T-helper 2 cell treated with Interferon-gamma antibody and Interleukin-4, amounts not matched to agents 5 μg/mL and 100 μg/mL, for 36 hours (primary cell): ENCODE results near the gene CLDN9.

Experiments used
- DNase-seq: peaks from one replicate; pipeline ENCODE4 v3.0.0; 2021; ENCODE audit warnings: low spot score
- H3K27ac Mint-ChIP-seq: one replicate; pipeline ENCODE4 v1.8.0; 2021; ENCODE audit warnings: mild to moderate bottlenecking, mixed read lengths
- H3K27me3 Mint-ChIP-seq: one replicate; pipeline ENCODE4 v1.8.0; 2021; ENCODE audit warnings: low read depth, mixed read lengths
- H3K36me3 Mint-ChIP-seq: one replicate; pipeline ENCODE4 v1.8.0; 2021; ENCODE audit warnings: low read depth, mixed read lengths
- H3K4me1 Mint-ChIP-seq: one replicate; pipeline ENCODE4 v1.8.0; 2021; ENCODE audit warnings: low read depth, mixed read lengths
- H3K4me3 Mint-ChIP-seq: one replicate; pipeline ENCODE4 v1.8.0; 2022; ENCODE audit warnings: mild to moderate bottlenecking, moderate library complexity, mixed read lengths
- H3K9me3 Mint-ChIP-seq: one replicate; pipeline ENCODE4 v1.8.0; 2021; ENCODE audit warnings: mixed read lengths

CLDN9 gene

DNA sequence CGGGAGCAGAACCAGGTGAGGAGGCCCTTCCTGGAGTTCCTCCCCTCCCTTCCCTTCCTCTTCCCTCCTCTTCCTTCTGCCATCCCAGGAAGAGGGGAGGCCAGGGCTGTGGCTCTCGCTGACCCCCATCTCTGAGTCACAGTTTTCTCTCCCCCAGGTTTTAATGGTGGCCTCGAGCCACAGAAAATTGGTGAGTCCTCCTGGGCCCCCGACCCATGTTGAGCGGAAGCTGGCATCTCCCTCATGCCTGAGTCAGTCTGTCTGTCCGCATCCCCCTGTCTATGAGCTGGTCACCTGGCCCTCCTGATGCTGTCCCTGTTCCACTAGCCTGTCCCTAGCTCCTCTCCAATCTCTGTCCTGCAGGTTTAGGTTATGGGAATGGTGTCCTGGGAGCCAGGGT, 12.8 kb upstream of the CLDN9 start:
- H3K27me3 Mint-ChIP-seq = peaks cover 3% of the 10 kb centered on the region
- DNase-seq = no peak
- no peaks in the 10 kb centered on the region for H3K36me3 Mint-ChIP-seq
- H3K9me3 Mint-ChIP-seq = no peaks in the 10 kb centered on the region
- no peak overlapping the region for H3K27ac Mint-ChIP-seq
- H3K4me3 Mint-ChIP-seq = no peak overlapping the region
- peaks cover 3% of the 10 kb centered on the region for H3K4me1 Mint-ChIP-seq

DNA sequence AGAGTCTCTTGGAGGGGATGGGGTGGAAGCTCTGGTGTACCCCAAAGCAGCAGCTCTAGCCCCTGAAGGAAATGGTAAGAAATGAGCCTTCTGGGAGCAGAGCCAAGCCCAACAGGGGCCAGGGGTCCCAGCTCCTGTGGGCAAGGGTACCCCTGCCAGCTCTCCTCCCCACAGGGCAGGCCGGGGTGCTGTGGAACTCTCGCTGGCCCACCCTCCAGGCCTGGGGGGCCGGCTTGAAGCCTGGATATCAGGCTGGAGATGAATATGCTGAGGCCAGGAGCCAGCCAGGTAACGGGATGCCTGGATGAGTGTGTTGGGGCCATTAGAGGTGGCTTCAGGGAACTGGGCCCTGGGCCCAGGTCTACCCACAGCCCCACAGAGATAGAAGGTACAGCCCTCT, 12.2 kb upstream of the CLDN9 start:
- H3K36me3 Mint-ChIP-seq = no peaks in the 10 kb centered on the region
- H3K4me3 Mint-ChIP-seq = no peak overlapping the region
- no peak for DNase-seq
- H3K9me3 Mint-ChIP-seq = no peaks in the 10 kb centered on the region
- peaks cover 4% of the 10 kb centered on the region for H3K4me1 Mint-ChIP-seq
- H3K27ac Mint-ChIP-seq = no peak overlapping the region
- H3K27me3 Mint-ChIP-seq = peaks cover 4% of the 10 kb centered on the region

- H3K27me3 Mint-ChIP-seq = peaks cover 4% of the 10 kb centered on the region
- no peak overlapping the region for H3K27ac Mint-ChIP-seq
- no peak for DNase-seq
- H3K4me3 Mint-ChIP-seq = no peak overlapping the region
- H3K4me1 Mint-ChIP-seq = peaks cover 7% of the 10 kb centered on the region
- H3K9me3 Mint-ChIP-seq = no peaks in the 10 kb centered on the region
- H3K36me3 Mint-ChIP-seq = no peaks in the 10 kb centered on the region
Measured at GRCh38 chr16:3001316-3001715, 11.4 kb upstream of the CLDN9 start.

GRCh38 chr16:3003582-3004270, 9.0 kb upstream of the CLDN9 start:
- peak; percentile 98 for DNase-seq
- Mint-ChIP-seq H3K9me3 (no peaks in the 10 kb centered on the region), H3K27ac (peak overlapping the region; percentile 17), H3K4me3 (peak overlapping the region; percentile 67), H3K36me3 (peaks cover 5% of the 10 kb centered on the region), H3K4me1 (peaks cover 30% of the 10 kb centered on the region), H3K27me3 (peaks cover 10% of the 10 kb centered on the region)

- peaks cover 5% of the 10 kb centered on the region for H3K36me3 Mint-ChIP-seq
- H3K4me3 Mint-ChIP-seq = no peak overlapping the region
- peak; percentile 25 for DNase-seq
- no peak overlapping the region for H3K27ac Mint-ChIP-seq
- peaks cover 32% of the 10 kb centered on the region for H3K4me1 Mint-ChIP-seq
- no peaks in the 10 kb centered on the region for H3K9me3 Mint-ChIP-seq
- peaks cover 10% of the 10 kb centered on the region for H3K27me3 Mint-ChIP-seq
Measured at GRCh38 chr16:3004319-3004718, 8.4 kb upstream of the CLDN9 start.

GRCh38 chr16:3004781-3005284, 7.9 kb upstream of the CLDN9 start:
- no peak for DNase-seq
- H3K27me3 Mint-ChIP-seq = peaks cover 10% of the 10 kb centered on the region
- no peaks in the 10 kb centered on the region for H3K9me3 Mint-ChIP-seq
- H3K4me3 Mint-ChIP-seq = peak overlapping the region; percentile 80
- H3K4me1 Mint-ChIP-seq = peaks cover 32% of the 10 kb centered on the region
- peaks cover 5% of the 10 kb centered on the region for H3K36me3 Mint-ChIP-seq
- no peak overlapping the region for H3K27ac Mint-ChIP-seq

DNA sequence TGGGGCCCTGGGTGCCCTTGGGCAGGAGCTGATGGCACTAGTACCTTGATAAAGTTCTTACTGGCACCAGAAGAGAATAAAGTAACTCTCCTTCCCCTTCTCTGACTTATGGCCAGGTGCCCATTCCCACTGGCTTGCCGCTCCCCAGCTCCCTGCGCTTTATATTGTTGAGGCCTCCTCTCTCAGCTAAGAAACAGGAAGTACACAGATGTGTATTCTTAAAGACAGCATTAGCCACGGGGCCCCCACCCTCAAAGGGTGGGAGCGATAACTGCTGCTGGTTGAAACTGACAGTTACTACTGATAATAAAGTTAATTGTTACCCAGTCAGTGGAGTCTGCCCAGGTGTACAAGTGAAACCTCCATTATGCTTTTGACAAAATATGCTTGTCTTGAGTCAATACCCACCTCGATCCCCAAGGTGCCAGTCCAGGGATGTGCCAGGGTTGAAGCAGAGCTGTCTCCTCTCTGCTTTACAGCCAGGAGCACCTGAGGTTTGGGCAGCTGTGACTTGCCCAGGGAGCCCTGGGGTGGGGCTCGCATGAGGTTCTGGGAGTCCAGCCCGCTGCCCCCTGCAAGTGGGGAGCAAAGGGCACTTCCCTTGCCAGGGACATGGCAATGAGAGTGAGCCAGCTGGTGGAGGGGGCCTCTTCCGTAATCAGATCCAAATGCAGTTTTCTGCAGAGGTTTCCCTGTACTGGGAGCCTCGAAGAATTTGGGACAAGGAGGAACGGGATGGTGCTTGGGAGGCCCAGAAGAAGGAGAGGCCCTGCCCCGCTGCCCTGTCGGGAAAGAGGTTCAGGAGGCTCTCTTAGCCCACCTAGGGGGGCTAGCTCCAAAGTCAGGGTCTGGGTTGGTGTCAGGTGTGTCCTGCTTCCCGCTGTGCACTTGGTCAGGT, 5.4 kb upstream of the CLDN9 start:
- peaks cover 32% of the 10 kb centered on the region for H3K4me1 Mint-ChIP-seq
- no peaks in the 10 kb centered on the region for H3K9me3 Mint-ChIP-seq
- peaks cover 5% of the 10 kb centered on the region for H3K36me3 Mint-ChIP-seq
- no peak for DNase-seq
- H3K27me3 Mint-ChIP-seq = peaks cover 10% of the 10 kb centered on the region
- H3K27ac Mint-ChIP-seq = no peak overlapping the region
- peak overlapping the region; percentile 70 for H3K4me3 Mint-ChIP-seq

DNA sequence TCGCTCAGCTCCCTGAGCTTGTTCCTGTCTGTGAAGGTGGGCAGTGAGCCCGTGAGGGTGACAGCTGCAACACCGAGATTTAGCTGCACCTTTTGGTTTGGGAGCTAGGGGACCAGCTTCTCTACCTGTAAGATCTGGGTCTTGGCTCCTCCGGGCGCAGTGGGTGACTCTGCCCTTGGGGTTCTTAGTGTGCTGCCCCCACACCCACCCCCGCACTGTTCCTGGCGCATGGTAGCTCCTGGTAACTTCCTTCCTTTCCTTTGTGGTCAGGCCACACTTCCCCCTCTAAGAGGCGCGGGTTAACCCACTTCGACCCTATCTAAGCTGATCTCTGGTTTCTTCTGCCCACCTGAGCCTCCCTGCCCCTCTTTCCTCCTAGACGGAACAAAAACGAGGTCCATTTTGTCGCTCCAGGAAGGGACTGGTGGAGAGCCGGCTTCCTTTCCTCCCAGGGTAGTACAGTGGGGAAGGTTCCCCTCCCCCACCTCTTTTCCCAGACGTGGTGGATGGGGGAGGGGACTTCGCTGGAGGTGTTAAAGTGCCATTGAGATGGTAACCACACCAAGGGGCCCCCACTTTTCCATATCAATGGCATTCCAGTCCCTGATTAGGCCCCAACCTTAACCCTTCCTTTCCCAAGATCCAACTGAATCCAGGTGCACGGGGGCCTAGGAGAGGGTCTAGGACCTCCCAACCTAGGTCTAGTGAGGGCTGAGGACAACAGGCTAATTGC, 4.6 kb upstream of the CLDN9 start:
- peak overlapping the region; percentile 70 for H3K4me3 Mint-ChIP-seq
- DNase-seq = peak; percentile 35
- peaks cover 13% of the 10 kb centered on the region for H3K27me3 Mint-ChIP-seq
- H3K36me3 Mint-ChIP-seq = peaks cover 5% of the 10 kb centered on the region
- H3K4me1 Mint-ChIP-seq = peaks cover 32% of the 10 kb centered on the region
- no peaks in the 10 kb centered on the region for H3K9me3 Mint-ChIP-seq
- H3K27ac Mint-ChIP-seq = peak overlapping the region; percentile 50

DNA sequence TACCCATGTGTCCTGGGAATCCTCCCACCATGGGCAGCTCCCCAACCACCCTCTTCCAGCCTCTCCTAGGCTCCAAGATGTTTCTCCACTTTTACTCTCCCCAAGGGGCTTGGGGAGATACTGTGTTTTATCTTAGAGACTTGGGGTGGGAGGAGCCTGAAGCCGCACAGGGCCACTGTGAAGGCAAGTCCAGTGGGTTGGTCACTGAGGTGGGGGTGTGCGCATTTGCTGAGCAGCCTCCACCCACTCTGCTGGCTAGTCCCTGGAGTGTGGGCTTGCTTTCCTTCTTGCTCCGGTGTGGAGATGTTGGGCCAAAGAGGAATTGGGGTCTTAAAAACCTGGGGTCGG, 4.1 kb upstream of the CLDN9 start:
- Mint-ChIP-seq H3K36me3 (peaks cover 5% of the 10 kb centered on the region), H3K9me3 (no peaks in the 10 kb centered on the region), H3K27ac (no peak overlapping the region), H3K27me3 (peaks cover 13% of the 10 kb centered on the region), H3K4me3 (peak overlapping the region; percentile 70), H3K4me1 (peaks cover 32% of the 10 kb centered on the region)
- no peak for DNase-seq

- H3K36me3 Mint-ChIP-seq = peaks cover 5% of the 10 kb centered on the region
- H3K9me3 Mint-ChIP-seq = no peaks in the 10 kb centered on the region
- H3K4me1 Mint-ChIP-seq = peaks cover 30% of the 10 kb centered on the region
- no peak for DNase-seq
- no peak overlapping the region for H3K4me3 Mint-ChIP-seq
- no peak overlapping the region for H3K27ac Mint-ChIP-seq
- peaks cover 18% of the 10 kb centered on the region for H3K27me3 Mint-ChIP-seq
Measured at GRCh38 chr16:3009568-3010390, 2.9 kb upstream of the CLDN9 start.

- peaks cover 28% of the 10 kb centered on the region for H3K4me1 Mint-ChIP-seq
- no peak for DNase-seq
- H3K9me3 Mint-ChIP-seq = no peaks in the 10 kb centered on the region
- no peak overlapping the region for H3K27ac Mint-ChIP-seq
- H3K4me3 Mint-ChIP-seq = no peak overlapping the region
- H3K36me3 Mint-ChIP-seq = peaks cover 5% of the 10 kb centered on the region
- peaks cover 16% of the 10 kb centered on the region for H3K27me3 Mint-ChIP-seq
Measured at GRCh38 chr16:3010510-3010909, 2.2 kb upstream of the CLDN9 start.

- Mint-ChIP-seq H3K4me3 (no peak overlapping the region), H3K27ac (no peak overlapping the region), H3K36me3 (no peaks in the 10 kb centered on the region), H3K9me3 (no peaks in the 10 kb centered on the region), H3K4me1 (peaks cover 17% of the 10 kb centered on the region), H3K27me3 (peaks cover 15% of the 10 kb centered on the region)
- DNase-seq = no peak
Measured at GRCh38 chr16:3012246-3012645, 477 bp upstream of the CLDN9 start.

DNA sequence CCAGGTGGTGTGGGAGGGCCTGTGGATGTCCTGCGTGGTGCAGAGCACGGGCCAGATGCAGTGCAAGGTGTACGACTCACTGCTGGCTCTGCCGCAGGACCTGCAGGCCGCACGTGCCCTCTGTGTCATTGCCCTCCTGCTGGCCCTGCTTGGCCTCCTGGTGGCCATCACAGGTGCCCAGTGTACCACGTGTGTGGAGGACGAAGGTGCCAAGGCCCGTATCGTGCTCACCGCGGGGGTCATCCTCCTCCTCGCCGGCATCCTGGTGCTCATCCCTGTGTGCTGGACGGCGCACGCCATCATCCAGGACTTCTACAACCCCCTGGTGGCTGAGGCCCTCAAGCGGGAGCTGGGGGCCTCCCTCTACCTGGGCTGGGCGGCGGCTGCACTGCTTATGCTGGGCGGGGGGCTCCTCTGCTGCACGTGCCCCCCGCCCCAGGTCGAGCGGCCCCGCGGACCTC, 798 bp downstream of the CLDN9 start:
- peaks cover 15% of the 10 kb centered on the region for H3K27me3 Mint-ChIP-seq

More for the DNA sequence above, 798 bp downstream of the CLDN9 start:
- no peak overlapping the region for H3K4me3 Mint-ChIP-seq
- DNase-seq = no peak
- H3K36me3 Mint-ChIP-seq = no peaks in the 10 kb centered on the region
- H3K27ac Mint-ChIP-seq = no peak overlapping the region
- H3K4me1 Mint-ChIP-seq = peaks cover 7% of the 10 kb centered on the region
- no peaks in the 10 kb centered on the region for H3K9me3 Mint-ChIP-seq
